ENCODE data around the gene GUCD1. TPM values are rescaled to one million over a fixed set of nuclear protein-coding genes. Genes with fewer than 3 reads are reported as not detected.

Gene GUCD1
- total and polyA plus RNA-seq, 10 of the 15 experiments (the other 5 are each of a cell fraction or from before 2014, with no cell fraction given) = 56.0 to 177 (median 88.2) TPM

- no peak for TF ChIP-seq ELK1 (IDR thresholded peaks at IDR 0.05; ENCODE audit: low read depth, low read length)
Observed at GRCh38 chr22:24548812-24549211, 6.1 kb downstream of the GUCD1 start (continued).

GRCh38 chr22:24543679-24544243 is 11.2 kb downstream of the GUCD1 start:
- H2AFZ ChIP-seq (ENCODE audit: control insufficient read depth, low read depth, low read length) = no peak overlapping the region
- H3K4me1 ChIP-seq (ENCODE audit: control insufficient read depth, insufficient read depth, low read length) = no peaks in the 10 kb centered on the region
- in situ Hi-C loops (cut with MboI) (no loop called here), intact Hi-C loops (cut with micrococcal nuclease; ENCODE audit: unreplicated experiment) (no loop called here)
- TF ChIP-seq MYC (IDR thresholded peaks at IDR 0.05; ENCODE audit: insufficient read depth, insufficient read length, insufficient replicate concordance, low read length, severe bottlenecking) (no peak), CREM (IDR thresholded peaks at IDR 0.05; ENCODE audit: low read depth) (no peak), ZBTB4 (CRISPR knock-in tag; IDR thresholded peaks at IDR 0.05) (no peak), ZBTB11 (CRISPR knock-in tag; IDR thresholded peaks at IDR 0.05) (no peak), E2F4 (IDR thresholded peaks at IDR 0.05; ENCODE audit: low read depth, low read length) (no peak), CBX5 (IDR thresholded peaks at IDR 0.05; ENCODE audit: low read depth) (no peak), IKZF1 (conservative IDR thresholded peaks at IDR 0.05) (no peak), POLR2A (IDR thresholded peaks at IDR 0.05; ENCODE audit: low read depth, low read length) (no peak), EZH2 (IDR thresholded peaks at IDR 0.05; ENCODE audit: borderline replicate concordance, control insufficient read depth, low read depth, low read length) (no peak), TAF1 (IDR thresholded peaks at IDR 0.05; ENCODE audit: borderline replicate concordance, low read depth, low read length) (no peak)
- SMC1A ChIA-PET (ENCODE audit: uncharacterized antibody, unreplicated experiment) = interaction anchor here (1.2 kb wide), 1 partner anchor 10 kb away, joined by 4 read pairs; no protein-coding TSS in a partner anchor
- RAD21 ChIA-PET (ENCODE audit: unreplicated experiment) = interaction anchor here (0.8 kb wide), 1 partner anchor 10 kb away, joined by 3 read pairs; no protein-coding TSS in a partner anchor
- no peak overlapping the region for H3K4me3 ChIP-seq
- DNase-seq (ENCODE audit: low read depth, low spot score) = no peak
- no peak overlapping the region for H3K4me2 ChIP-seq (ENCODE audit: control insufficient read depth, insufficient read depth)
- POLR2A ChIA-PET = no interaction called here
- no TSS peak for BruUV-seq (replicated peaks)
- no peak for FAIRE-seq
- CTCF ChIA-PET = interaction anchor here (1.0 kb wide), 1 partner anchor 14 kb away, joined by 3 read pairs; no protein-coding TSS in a partner anchor
- no peak overlapping the region for H3K27ac ChIP-seq (ENCODE audit: control insufficient read depth, insufficient read depth)
- no peak overlapping the region for H3K9ac ChIP-seq (ENCODE audit: control insufficient read depth, insufficient read depth, low read length)
- no peaks in the 10 kb centered on the region for H3K79me2 ChIP-seq (ENCODE audit: control insufficient read depth, insufficient read depth, low read length)
- H3K9me3 ChIP-seq (replicated peaks; ENCODE audit: control insufficient read depth, insufficient read depth, low read length) = no peaks in the 10 kb centered on the region
- H4K20me1 ChIP-seq (ENCODE audit: control insufficient read depth, insufficient read depth) = no peaks in the 10 kb centered on the region
- WGBS (ENCODE audit: insufficient coverage, insufficient replicate concordance, low lambda C conversion rate, missing lambda C conversion rate) = 98% methylated on average over 11 of the region's 11 CpGs
- peaks cover 17 to 48% of the 10 kb centered on the region in 2 experiments for H3K36me3 ChIP-seq (ENCODE audit: control insufficient read depth in 2 of 2, insufficient read depth in 2 of 2, low read length in 1 of 2)
- no peak for ATAC-seq
- H3K27me3 ChIP-seq (replicated peaks in 1 of 2; ENCODE audit: control insufficient read depth in 2 of 2, insufficient read depth in 2 of 2, low read length in 1 of 2) = no peaks in the 10 kb centered on the region

All from GM12878 (cell line).